Gastroesophageal sphincter (tissue), 3 donors: ENCODE measurements around the gene GM2A.

Experiments
- CTCF ChIP-seq, 4 experiments: fragments of 200-600 bp in 2 of 4; fragments of 450-650 bp in 2 of 4; sonication (generic) in 1 of 4; IDR thresholded peaks; one replicate each; pipeline ENCODE4 v1.5.1; 2017 to 2019; ENCODE audit warnings: antibody characterized with exemption in 4 of 4, mild to moderate bottlenecking in 2 of 4, moderate library complexity in 2 of 4
- POLR2A ChIP-seq, 2 donors: fragments of 450-650 bp; IDR thresholded peaks; one replicate each; pipeline ENCODE4 v1.6.1; 2017; ENCODE audit warnings: antibody characterized with exemption in 2 of 2, mild to moderate bottlenecking in 2 of 2, moderate library complexity in 1 of 2

- TF ChIP-seq CTCF (IDR thresholded peaks at IDR 0.05) (no peak), POLR2A (IDR thresholded peaks at IDR 0.05) (no peak)
Measured at GRCh38 chr5:151243127-151243526, 9.9 kb upstream of the GM2A start.
